Endothelial cell of umbilical vein (primary cell): ENCODE measurements around the gene PRR36. TPM values are rescaled to one million over a fixed set of nuclear protein-coding genes. Genes with fewer than 3 reads are reported as not detected.

ENCODE experiments used
- BruUV-seq: library from RNA; stranded (reverse); fragments of 400-500 nt; replicated peaks from 2 replicates; lab custom pipeline; 2021; lab: Mats Ljungman, UMichigan
- CTCF ChIA-PET: fragments of 300-600, 350-600 bp; sonication (Branson Sonifier 250); formaldehyde crosslinking; loops from one replicate; lab custom pipeline; 2021; ENCODE audit warnings: antibody characterized with exemption, inconsistent platforms; lab: Charles Lee
- POLR2A ChIA-PET: fragments of 300-600, 350-600 bp; sonication (Branson Sonifier 250); formaldehyde crosslinking; loops from one replicate; lab custom pipeline; 2021; ENCODE audit warnings: antibody characterized with exemption, inconsistent platforms; lab: Charles Lee
- DNase-seq: peaks from one replicate; pipeline ENCODE4 v3.0.0-alpha.2; 2011; ENCODE audit warnings: low read depth, low spot score
- FAIRE-seq: peaks from 2 replicates; lab custom pipeline; 2011; peaks lifted over from hg19 to GRCh38; lab: Jason Lieb, UNC
- H2AFZ ChIP-seq: 2 replicates; pipeline ENCODE4 v1.6.0; 2012; ENCODE audit warnings: low read depth, low read length, control low read depth, inconsistent platforms
- H3K27ac ChIP-seq: 2 replicates; pipeline ENCODE4 v1.5.1; 2011; ENCODE audit warnings: low read depth, mild to moderate bottlenecking, control low read depth, low read length, moderate library complexity; ENCODE audit not compliant: insufficient read depth
- H3K27me3 ChIP-seq, 2 experiments: 2 replicates each; pipeline versions ENCODE4 v1.6.0 to v1.6.1; 2011; ENCODE audit warnings: low read length in 2 of 2, mixed read lengths in 1 of 2; ENCODE audit not compliant: control insufficient read depth in 2 of 2, insufficient read depth in 2 of 2
- H3K36me3 ChIP-seq, 2 experiments: 2 replicates in 1 of 2; 3 replicates in 1 of 2; pipeline ENCODE4 v1.5.1; 2011; ENCODE audit warnings: low read length in 2 of 2, mild to moderate bottlenecking in 1 of 2, moderate library complexity in 1 of 2; ENCODE audit not compliant: control insufficient read depth in 2 of 2, insufficient read depth in 2 of 2; ENCODE audit errors: extremely low read depth in 1 of 2
- H3K4me1 ChIP-seq: 3 replicates; pipeline ENCODE4 v1.5.1; 2011; ENCODE audit warnings: mild to moderate bottlenecking, low read length; ENCODE audit not compliant: control insufficient read depth, insufficient read depth; ENCODE audit errors: extremely low read depth
- H3K4me2 ChIP-seq: 2 replicates; pipeline ENCODE4 v1.6.1; 2011; ENCODE audit warnings: low read length, control low read depth, mixed read lengths; ENCODE audit not compliant: insufficient read depth
- H3K4me3 ChIP-seq, 3 experiments: fragments of 200-600 bp in 1 of 3; sonication (generic), shearing (Covaris generic) in 1 of 3; replicated peaks in 1 of 3; 2 replicates each; pipeline ENCODE4 v1.5.1; 2011 to 2016; ENCODE audit warnings: control low read depth in 3 of 3, low read length in 3 of 3, mild to moderate bottlenecking in 2 of 3, inconsistent platforms in 1 of 3, low read depth in 1 of 3, moderate library complexity in 1 of 3; ENCODE audit not compliant: insufficient read depth in 1 of 3
- H3K79me2 ChIP-seq: 2 replicates; pipeline ENCODE4 v1.6.0; 2012; ENCODE audit warnings: low read length, inconsistent platforms; ENCODE audit not compliant: control insufficient read depth, insufficient read depth
- H3K9ac ChIP-seq: replicated peaks from 2 replicates; pipeline ENCODE3; 2011; ENCODE audit warnings: low read length, control low read depth; ENCODE audit not compliant: insufficient read depth; ENCODE audit errors: extremely low read depth
- H3K9me1 ChIP-seq: replicated peaks from 3 replicates; pipeline ENCODE4 v1.6.0; 2011; ENCODE audit warnings: mild to moderate bottlenecking, low read length; ENCODE audit not compliant: control insufficient read depth, insufficient read depth; ENCODE audit errors: extremely low read depth
- H3K9me3 ChIP-seq: replicated peaks from 2 replicates; pipeline ENCODE4 v1.5.1; 2012; ENCODE audit warnings: low read length, inconsistent platforms; ENCODE audit not compliant: control insufficient read depth, insufficient read depth
- H4K20me1 ChIP-seq: replicated peaks from 2 replicates; pipeline ENCODE3; 2011; ENCODE audit warnings: mild to moderate bottlenecking, low read length; ENCODE audit not compliant: control insufficient read depth, insufficient read depth; ENCODE audit errors: extremely low read depth
- CTCF ChIP-seq, 2 donors: IDR thresholded peaks; 1 replicate in 1 of 2; 2 replicates in 1 of 2; pipeline ENCODE4 v1.5.1; 2011; ENCODE audit warnings: low read length in 2 of 2, mild to moderate bottlenecking in 2 of 2, moderate library complexity in 2 of 2, control low read depth in 1 of 2, inconsistent platforms in 1 of 2, low read depth in 1 of 2; ENCODE audit not compliant: insufficient read depth in 1 of 2; ENCODE audit errors: extremely low read depth in 1 of 2
- EZH2 ChIP-seq: IDR thresholded peaks from 2 replicates; pipeline ENCODE4 v1.6.1; 2012; ENCODE audit warnings: borderline replicate concordance, low read depth, mild to moderate bottlenecking, moderate library complexity, low read length, inconsistent platforms; ENCODE audit not compliant: severe bottlenecking
- FOS ChIP-seq: IDR thresholded peaks from 2 replicates; pipeline ENCODE4 v1.6.1; 2011; ENCODE audit warnings: mild to moderate bottlenecking, low read length, moderate library complexity, borderline replicate concordance; ENCODE audit not compliant: insufficient read depth
- GATA2 ChIP-seq: IDR thresholded peaks from 2 replicates; pipeline ENCODE4 v1.7.0; 2011; ENCODE audit warnings: low read depth, mild to moderate bottlenecking, moderate library complexity, mixed read lengths, low read length; ENCODE audit not compliant: insufficient read length, insufficient read depth
- JUN ChIP-seq: IDR thresholded peaks from 2 replicates; pipeline ENCODE4 v1.6.1; 2011; ENCODE audit warnings: borderline replicate concordance, low read depth; ENCODE audit not compliant: insufficient read length, insufficient read depth
- MYC ChIP-seq: IDR thresholded peaks from one replicate; pipeline ENCODE4 v1.6.1; 2011; ENCODE audit warnings: mild to moderate bottlenecking, low read depth, low read length
- POLR2A ChIP-seq: IDR thresholded peaks from 2 replicates; pipeline ENCODE4 v1.6.1; 2012; ENCODE audit warnings: low read depth, mild to moderate bottlenecking, control low read depth, low read length
- POLR2AphosphoS5 ChIP-seq: IDR thresholded peaks from 2 replicates; pipeline ENCODE4 v1.6.1; 2012; ENCODE audit warnings: low read depth, mild to moderate bottlenecking, control low read depth, low read length, moderate library complexity; ENCODE audit not compliant: insufficient read depth
- dilution Hi-C: fragments of 300-500 bp; cut with MboI; formaldehyde crosslinking; loops from one replicate; pipeline ENCODE4 v1.15.0; 2019; ENCODE audit warnings: low sequenced_read_pairs; ENCODE audit not compliant: extremely low pct_ligation_motif_present
- intact Hi-C: fragments of 100-400 bp; cut with micrococcal nuclease; formaldehyde crosslinking; loops from one replicate; pipeline ENCODE4 v1.10.0; 2022
- polyA plus RNA-seq, 4 experiments: library from polyadenylated mRNA; depleted of rRNA in 3 of 4; stranded (reverse) in 3 of 4; unstranded in 1 of 4; fragments of >200 nt; gene quantifications; 2 replicates each; pipeline versions ENCODE4 v1.2.1 to v1.2.3, GENCODE V29; 2011 to 2012; ENCODE audit warnings: missing spikeins in 1 of 4
- total RNA-seq: library from RNA; stranded (reverse); gene quantifications from 2 replicates; pipeline ENCODE4 v1.2.3, GENCODE V29; 2021
- TF ChIP-seq, protein P1 (sequence below): IDR thresholded peaks from 2 replicates; pipeline ENCODE4 v1.6.1; 2011; ENCODE audit not compliant: insufficient read depth, insufficient read length

The PRR36 gene
- total and polyA plus RNA-seq, 2 donors (not counting 3 experiments of a cell fraction or from before 2014, with no cell fraction given), result not detected

GRCh38 chr19:7872306-7873204, 1.6 kb downstream of the PRR36 start:
- no TSS peak for BruUV-seq
- Histone ChIP-seq H3K4me3 (no peak overlapping the region), H3K27me3 (peaks cover 11 to 25% of the 10 kb centered on the region in 2 experiments), H4K20me1 (no peaks in the 10 kb centered on the region), H3K27ac (no peak overlapping the region), H2AFZ (no peak overlapping the region), H3K4me2 (no peak overlapping the region), H3K4me1 (peaks cover 7% of the 10 kb centered on the region), H3K79me2 (no peaks in the 10 kb centered on the region), H3K9me3 (no peaks in the 10 kb centered on the region), H3K9me1 (no peaks in the 10 kb centered on the region), H3K9ac (no peak overlapping the region), H3K36me3 (no peaks in the 10 kb centered on the region)
- intact Hi-C loops, result loop anchor here (5.0 kb wide), 1 partner anchor 40 kb away; the partner anchor contains the start of gene EVI5L
- FAIRE-seq (no peak), DNase-seq (no peak)
- CTCF ChIA-PET, result interaction anchor here (1.0 kb wide), 1 partner anchor 11 kb away, joined by 5 read pairs; no protein-coding TSS in a partner anchor
- POLR2A ChIA-PET, result no interaction called here
- dilution Hi-C loops, result no loop called here
- TF ChIP-seq CTCF (IDR thresholded peaks at IDR 0.05; ENCODE audit: extremely low read depth in 1 of 2, insufficient read depth in 1 of 2, low read depth in 1 of 2, low read length in 2 of 2) (no peak), JUN (no peak), GATA2 (no peak), MYC (no peak), POLR2AphosphoS5 (no peak), POLR2A (no peak), FOS (no peak), EZH2 (no peak)
- TF ChIP-seq, protein P1, sequence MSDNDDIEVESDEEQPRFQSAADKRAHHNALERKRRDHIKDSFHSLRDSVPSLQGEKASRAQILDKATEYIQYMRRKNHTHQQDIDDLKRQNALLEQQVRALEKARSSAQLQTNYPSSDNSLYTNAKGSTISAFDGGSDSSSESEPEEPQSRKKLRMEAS, result no peak
